Epithelial cell of umbilical artery (primary cell): ENCODE results near the gene SLC6A13. TPM values are rescaled to one million over a fixed set of nuclear protein-coding genes. Genes with fewer than 3 reads are reported as not detected.

Experiments used
- total RNA-seq: library from RNA; depleted of rRNA; stranded (reverse); fragments of >200 nt; gene quantifications from 2 replicates; pipeline ENCODE4 v1.2.3, GENCODE V29; 2014

The SLC6A13 gene
- not detected in 2 replicates for total RNA-seq

GRCh38 chr12:262817-263216 is at the start of gene SLC6A13:
Gene SLC6A13 (minus strand): TSS chr12:262836. CDS start chr12:260052, 2,784 bp downstream.

GRCh38 chr12:214003-214741 is 48.5 kb downstream of the SLC6A13 start, which contains the start of gene SLC6A12:
Gene SLC6A12 (minus strand): TSS chr12:214157. CDS start chr12:209986, 4,171 bp downstream.

Other genes starting within 250 kb of the SLC6A13 start
- under 0.01 TPM in 1 of 2 replicates, not detected in the other for gene IQSEC3, start 196.1 kb downstream of the SLC6A13 start, total RNA-seq
- gene SLC6A12, start 48.7 kb downstream of the SLC6A13 start, total RNA-seq: not detected in 2 replicates
- 57.1 and 61.4 TPM in 2 replicates for gene KDM5A, start 126.5 kb upstream of the SLC6A13 start, total RNA-seq
- 8.1 and 8.5 TPM in 2 replicates for gene CCDC77, start 138.8 kb upstream of the SLC6A13 start, total RNA-seq
- not detected in 2 replicates for gene B4GALNT3, start 197.1 kb upstream of the SLC6A13 start, total RNA-seq